HFFc6 (cell line): Measurements from ENCODE around the gene BRME1. TPM values are rescaled to one million over a fixed set of nuclear protein-coding genes. Genes with fewer than 3 reads are reported as not detected.

Experiments used
- DNase-seq: peaks from one replicate; pipeline ENCODE4 v3.0.0-alpha.2; 2018
- H3K27ac Mint-ChIP-seq: 2 replicates; pipeline ENCODE4 v1.8.0; 2020; ENCODE audit warnings: mild to moderate bottlenecking, mixed read lengths
- H3K27me3 Mint-ChIP-seq: 2 replicates; pipeline ENCODE4 v1.8.0; 2021; ENCODE audit warnings: mild to moderate bottlenecking, moderate library complexity, mixed read lengths; ENCODE audit not compliant: insufficient read depth
- H3K36me3 Mint-ChIP-seq: 2 replicates; pipeline ENCODE4 v1.8.0; 2021; ENCODE audit warnings: low read depth, mixed read lengths
- H3K4me1 Mint-ChIP-seq: 2 replicates; pipeline ENCODE4 v1.8.0; 2020; ENCODE audit warnings: low read depth, mixed read lengths
- H3K4me3 Mint-ChIP-seq: 2 replicates; pipeline ENCODE4 v1.8.0; 2020; ENCODE audit warnings: mild to moderate bottlenecking, moderate library complexity, mixed read lengths
- H3K9me3 Mint-ChIP-seq: 2 replicates; pipeline ENCODE4 v1.8.0; 2020; ENCODE audit warnings: mild to moderate bottlenecking, mixed read lengths
- CTCF ChIP-seq: fragments of 200-600 bp; sonication (generic); IDR thresholded peaks from 2 replicates; pipeline ENCODE4 v1.5.0; 2021; ENCODE audit warnings: antibody characterized with exemption, mild to moderate bottlenecking
- total RNA-seq, 6 experiments: library from RNA; stranded (reverse); fragmentation: NEBNext Ultra II Directional; extraction: Animal tissue kit (Norgen Biotek cat#: 25700); gene quantifications; 2 replicates in 1 of 6; 3 replicates in 5 of 6; pipeline ENCODE4 v1.2.3, GENCODE V29; 2021

Gene BRME1
- total RNA-seq, 6 experiments from 2014 or later = 0.37 to 0.67 (median 0.55) TPM

GRCh38 chr19:13951043-13951442, 45.1 kb upstream of the BRME1 start:
- no peak for TF ChIP-seq CTCF
- DNase-seq = no peak
- Mint-ChIP-seq H3K4me1 (peaks cover 16% of the 10 kb centered on the region), H3K27ac (no peak overlapping the region), H3K9me3 (no peaks in the 10 kb centered on the region), H3K27me3 (no peaks in the 10 kb centered on the region), H3K36me3 (no peaks in the 10 kb centered on the region), H3K4me3 (no peak overlapping the region)

- Mint-ChIP-seq H3K27ac (no peak overlapping the region), H3K4me3 (no peak overlapping the region), H3K9me3 (no peaks in the 10 kb centered on the region), H3K4me1 (no peaks in the 10 kb centered on the region; the same call in 1 of the 2 replicates), H3K27me3 (peaks cover 2% of the 10 kb centered on the region; the same call in 1 of the 2 replicates), H3K36me3 (no peaks in the 10 kb centered on the region)
- no peak for TF ChIP-seq CTCF
- DNase-seq = no peak
Observed at GRCh38 chr19:13946414-13946813, 40.5 kb upstream of the BRME1 start.

- no peak overlapping the region for H3K27ac Mint-ChIP-seq
- no peak for DNase-seq
- H3K36me3 Mint-ChIP-seq = no peaks in the 10 kb centered on the region
- peaks cover 10% of the 10 kb centered on the region for H3K4me1 Mint-ChIP-seq
- no peaks in the 10 kb centered on the region for H3K9me3 Mint-ChIP-seq
- no peak overlapping the region for H3K4me3 Mint-ChIP-seq
- peaks cover 3% of the 10 kb centered on the region; the same call in 1 of the 2 replicates for H3K27me3 Mint-ChIP-seq
- no peak for TF ChIP-seq CTCF
Observed at GRCh38 chr19:13942023-13942684, 36.2 kb upstream of the BRME1 start.

GRCh38 chr19:13938301-13939064, 32.6 kb upstream of the BRME1 start, which contains the start of gene PODNL1:
TSS of gene PODNL1 (minus strand) at chr19:13938417. CDS start at chr19:13938181, 236 bp downstream.
- no peaks in the 10 kb centered on the region for H3K36me3 Mint-ChIP-seq
- no peaks in the 10 kb centered on the region for H3K9me3 Mint-ChIP-seq
- H3K4me3 Mint-ChIP-seq = peak within 1 kb of the TSS; percentile 74
- TF ChIP-seq CTCF = no peak
- H3K4me1 Mint-ChIP-seq = peaks cover 11% of the 10 kb centered on the region
- peaks cover 3% of the 10 kb centered on the region; the same call in 1 of the 2 replicates for H3K27me3 Mint-ChIP-seq
- H3K27ac Mint-ChIP-seq = peak within 1 kb of the TSS; percentile 56; the same call in 1 of the 2 replicates
- peak; percentile 62 for DNase-seq

GRCh38 chr19:13937479-13938300, 31.8 kb upstream of the BRME1 start:
- Mint-ChIP-seq H3K4me1 (peaks cover 11% of the 10 kb centered on the region), H3K4me3 (peak overlapping the region; percentile 74), H3K27ac (peak overlapping the region; percentile 56; the same call in 1 of the 2 replicates), H3K27me3 (peaks cover 3% of the 10 kb centered on the region; the same call in 1 of the 2 replicates), H3K36me3 (no peaks in the 10 kb centered on the region), H3K9me3 (no peaks in the 10 kb centered on the region)
- TF ChIP-seq CTCF = no peak
- no peak for DNase-seq
